ENCODE measurements around the gene VRK1.
"Not testable (repeated sequence)": the region's sequence is repeated elsewhere in the genome, so short reads cannot be mapped to it uniquely, and the experiment has no call there.

DNA sequence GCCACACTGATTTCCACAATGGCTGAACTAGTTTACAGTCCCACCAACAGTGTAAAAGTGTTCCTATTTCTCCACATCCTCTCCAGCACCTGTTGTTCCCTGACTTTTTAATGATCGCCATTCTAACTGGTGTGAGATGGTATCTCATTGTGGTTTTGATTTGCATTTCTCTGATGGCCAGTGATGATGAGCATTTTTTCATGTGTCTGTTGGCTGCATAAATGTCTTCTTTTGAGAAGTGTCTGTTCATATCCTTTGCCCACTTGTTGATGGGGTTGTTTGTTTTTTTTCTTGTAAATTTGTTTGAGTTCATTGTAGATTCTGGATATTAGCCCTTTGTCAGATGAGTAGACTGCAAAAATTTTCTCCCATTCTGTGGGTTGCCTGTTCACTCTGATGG, 32.0 kb upstream of the VRK1 start:
- not testable (repeated sequence) for TF ChIP-seq EZH2 (optimal IDR thresholded peaks at IDR 0.05; ENCODE audit: low read depth, low read length); CTCF (IDR thresholded peaks at IDR 0.05; ENCODE audit: low read length); EZH2phosphoT487 (IDR thresholded peaks at IDR 0.05; ENCODE audit: low read length)
